ENCODE data around the gene ENOX1.

Gene ENOX1

DNA sequence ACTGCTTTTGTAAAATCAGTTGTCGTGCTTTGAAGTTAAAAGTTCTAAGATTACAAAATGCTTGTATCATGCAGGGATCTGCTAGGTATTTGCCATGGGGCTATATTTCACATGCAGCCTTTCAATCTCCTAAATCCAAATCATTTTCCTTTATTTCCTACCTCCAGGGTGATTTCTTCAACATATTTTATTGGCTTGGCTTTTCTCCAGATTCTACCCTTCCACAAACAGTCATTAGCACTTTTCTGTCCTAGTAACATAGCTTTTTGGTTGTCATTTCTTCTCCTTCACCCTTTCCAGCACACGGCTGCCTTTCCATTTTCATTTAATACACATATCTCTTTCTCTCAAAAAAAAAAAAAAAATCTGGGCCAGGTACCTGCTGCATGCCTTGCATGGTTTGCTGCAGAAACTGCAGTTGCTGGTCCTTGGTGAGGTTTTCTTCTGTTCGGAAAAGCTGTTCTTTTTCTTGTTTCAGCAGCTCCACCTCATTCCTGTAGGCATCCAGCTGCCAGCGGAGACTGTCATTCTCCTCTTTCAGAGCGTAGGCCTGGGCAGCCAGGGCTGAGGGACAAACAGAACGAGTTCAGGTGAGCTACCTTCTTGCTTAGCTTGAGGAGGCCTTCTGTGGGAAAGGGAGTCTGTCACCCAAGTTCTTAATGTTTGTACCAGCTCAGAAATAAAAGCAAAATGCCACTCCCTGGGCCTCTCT lies 488.6 kb downstream of the ENOX1 start:
- no peak for TF ChIP-seq CTCF (IDR thresholded peaks at IDR 0.05; ENCODE audit: control insufficient read depth, insufficient read depth, low read depth, low read length, missing control alignments)
- DNase-seq (ENCODE audit: low read depth) = no peak
- no peak overlapping the region for H3K4me3 ChIP-seq (ENCODE audit: control insufficient read depth, low read depth, low read length)

DNA sequence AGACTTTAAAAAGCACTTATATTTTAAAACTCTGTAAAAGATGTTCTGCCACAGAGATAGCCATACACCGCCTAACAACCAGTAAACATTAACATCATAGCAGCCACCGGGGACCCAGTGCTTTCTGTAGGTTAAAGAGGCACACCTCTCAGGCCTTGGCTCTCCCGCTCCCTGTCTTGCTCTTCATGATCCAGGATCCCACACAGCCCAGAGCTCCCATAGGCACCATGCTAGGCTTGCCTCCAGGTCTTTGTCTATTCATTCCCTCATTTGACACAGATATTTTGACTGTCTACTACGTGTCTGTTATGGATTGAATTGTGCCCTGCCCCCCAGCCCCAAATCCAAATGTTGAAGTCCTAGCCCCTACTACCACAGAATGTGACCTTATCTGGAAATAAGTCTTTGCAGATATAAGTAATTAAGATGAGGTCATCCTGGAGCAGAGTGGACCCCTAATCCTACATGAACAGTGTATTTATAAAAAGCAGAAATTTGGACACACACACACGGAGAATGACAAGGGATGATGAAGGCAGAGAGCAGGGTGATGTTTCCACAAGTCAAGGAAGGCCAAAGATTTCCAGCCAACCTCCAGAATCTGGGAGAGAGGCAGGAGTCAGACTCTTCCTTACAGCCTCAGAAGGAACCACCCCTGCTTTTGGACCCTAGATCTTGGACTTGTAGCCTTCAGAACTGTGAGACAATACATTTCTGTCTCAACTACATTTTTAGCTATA lies 490.8 kb downstream of the ENOX1 start:
- TF ChIP-seq CTCF (IDR thresholded peaks at IDR 0.05; ENCODE audit: control insufficient read depth, insufficient read depth, low read depth, low read length, missing control alignments) = no peak
- no peak overlapping the region for H3K4me3 ChIP-seq (ENCODE audit: control insufficient read depth, low read depth, low read length)
- no peak for DNase-seq (ENCODE audit: low read depth)

DNA sequence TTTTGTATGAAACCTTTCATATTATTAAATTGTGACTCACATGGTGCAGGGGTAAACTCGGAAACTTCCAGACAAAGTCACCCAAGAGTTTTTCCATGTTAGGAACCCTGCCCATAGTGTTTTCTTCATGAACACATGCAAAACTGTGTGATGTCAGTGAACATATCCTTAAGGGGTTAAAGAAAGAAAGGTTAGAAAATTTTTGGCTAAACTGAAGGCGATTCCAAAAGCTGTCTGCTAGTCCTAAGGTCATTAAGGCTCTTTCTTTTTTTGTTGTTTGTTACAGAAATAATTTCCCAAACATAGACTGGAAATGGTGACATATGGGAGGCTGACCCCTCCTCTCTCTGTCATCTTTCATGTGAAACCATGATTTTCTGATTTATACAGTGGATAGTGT lies 491.5 kb downstream of the ENOX1 start:
- no peak for TF ChIP-seq CTCF (IDR thresholded peaks at IDR 0.05; ENCODE audit: control insufficient read depth, insufficient read depth, low read depth, low read length, missing control alignments)
- no peak for DNase-seq (ENCODE audit: low read depth)
- no peak overlapping the region for H3K4me3 ChIP-seq (ENCODE audit: control insufficient read depth, low read depth, low read length)

DNA sequence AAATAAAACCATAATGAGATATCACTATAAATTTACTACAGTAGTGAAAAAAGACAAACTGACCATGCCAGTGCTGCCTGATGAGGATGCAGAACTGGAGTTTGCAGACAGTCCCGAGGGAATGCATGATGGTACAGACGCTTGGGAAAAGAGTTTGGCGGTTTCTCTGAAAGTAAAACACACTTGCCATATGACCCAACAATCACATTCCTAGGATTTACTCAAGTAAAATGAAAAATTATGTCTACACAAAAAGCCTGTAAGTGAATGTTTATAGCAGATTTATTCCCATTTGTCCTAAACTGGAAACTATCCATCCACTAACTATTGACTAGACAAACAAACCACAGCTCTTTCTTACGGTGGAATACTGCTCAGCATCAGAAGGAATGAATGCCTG lies 492.4 kb downstream of the ENOX1 start:
- no peak overlapping the region for H3K4me3 ChIP-seq (ENCODE audit: control insufficient read depth, low read depth, low read length)
- DNase-seq (ENCODE audit: low read depth) = no peak
- TF ChIP-seq CTCF (IDR thresholded peaks at IDR 0.05; ENCODE audit: control insufficient read depth, insufficient read depth, low read depth, low read length, missing control alignments) = no peak

DNA sequence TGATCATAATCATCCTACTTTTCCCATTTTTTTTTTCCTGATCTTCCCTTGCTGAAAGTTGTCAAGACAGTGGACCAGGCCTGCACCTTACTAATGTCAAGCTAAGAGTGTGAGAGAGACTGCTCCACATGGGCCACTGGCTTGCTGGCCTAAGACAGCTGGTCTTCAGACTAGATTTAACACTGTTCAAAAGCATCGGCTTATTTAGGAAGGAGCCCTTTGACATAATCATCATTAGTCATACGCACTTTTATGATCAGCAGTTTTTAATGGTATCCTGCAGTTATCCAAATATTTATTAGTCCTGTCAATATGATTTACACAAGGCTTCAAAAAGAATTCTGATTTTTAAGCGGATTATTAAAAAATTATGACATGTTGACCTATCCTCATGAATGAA lies 492.8 kb downstream of the ENOX1 start:
- DNase-seq (ENCODE audit: low read depth) = no peak
- H3K4me3 ChIP-seq (ENCODE audit: control insufficient read depth, low read depth, low read length) = no peak overlapping the region
- TF ChIP-seq CTCF (IDR thresholded peaks at IDR 0.05; ENCODE audit: control insufficient read depth, insufficient read depth, low read depth, low read length, missing control alignments) = no peak

GRCh38 chr13:43293561-43293960 lies 493.2 kb downstream of the ENOX1 start:
- no peak overlapping the region for H3K4me3 ChIP-seq (ENCODE audit: control insufficient read depth, low read depth, low read length)
- DNase-seq (ENCODE audit: low read depth) = no peak
- TF ChIP-seq CTCF (IDR thresholded peaks at IDR 0.05; ENCODE audit: control insufficient read depth, insufficient read depth, low read depth, low read length, missing control alignments) = no peak

Measured in AG09309 (cell line).